Central memory CD4-positive, alpha-beta T cell (primary cell): ENCODE results near the gene LAMC1.
"Not testable (repeated sequence)": the region's sequence is repeated elsewhere in the genome, so short reads cannot be mapped to it uniquely, and the experiment has no call there.

ENCODE experiments used
- DNase-seq: peaks from one replicate; pipeline ENCODE4 v3.0.0; 2022

Gene LAMC1

DNA sequence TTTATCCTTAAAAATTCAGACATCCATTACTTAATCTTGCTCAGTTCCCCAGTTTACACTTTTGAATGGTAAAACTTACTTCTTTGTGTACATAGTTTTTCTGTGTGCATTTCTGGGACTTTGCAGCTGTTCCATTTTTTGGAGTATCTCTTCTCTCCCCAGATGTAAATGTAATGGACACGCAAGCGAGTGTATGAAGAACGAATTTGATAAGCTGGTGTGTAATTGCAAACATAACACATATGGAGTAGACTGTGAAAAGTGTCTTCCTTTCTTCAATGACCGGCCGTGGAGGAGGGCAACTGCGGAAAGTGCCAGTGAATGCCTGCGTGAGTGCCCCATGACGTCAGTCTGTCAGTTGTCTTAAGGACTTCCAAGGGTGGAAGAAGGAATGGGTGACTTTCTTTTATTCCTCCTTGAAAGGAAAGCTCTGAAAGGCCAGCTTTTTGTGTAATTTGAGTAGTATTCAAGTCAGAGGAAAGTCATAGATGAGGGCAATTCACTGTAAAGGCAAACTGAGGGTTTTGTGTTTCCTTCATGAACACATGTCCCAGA, 87.2 kb downstream of the LAMC1 start:
- no peak for DNase-seq

DNA sequence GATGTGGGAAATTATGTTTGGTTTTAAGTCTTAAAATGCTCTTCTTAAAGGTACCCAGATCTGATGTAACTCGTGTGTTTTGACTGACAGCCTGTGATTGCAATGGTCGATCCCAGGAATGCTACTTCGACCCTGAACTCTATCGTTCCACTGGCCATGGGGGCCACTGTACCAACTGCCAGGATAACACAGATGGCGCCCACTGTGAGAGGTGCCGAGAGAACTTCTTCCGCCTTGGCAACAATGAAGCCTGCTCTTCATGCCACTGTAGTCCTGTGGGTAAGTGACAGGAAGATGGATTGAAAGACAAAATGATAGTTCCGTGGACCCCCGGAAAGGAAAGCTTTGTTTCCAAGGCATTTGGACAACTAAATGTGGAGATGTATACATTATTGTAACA, 91.2 kb downstream of the LAMC1 start:
- DNase-seq, result no peak

DNA sequence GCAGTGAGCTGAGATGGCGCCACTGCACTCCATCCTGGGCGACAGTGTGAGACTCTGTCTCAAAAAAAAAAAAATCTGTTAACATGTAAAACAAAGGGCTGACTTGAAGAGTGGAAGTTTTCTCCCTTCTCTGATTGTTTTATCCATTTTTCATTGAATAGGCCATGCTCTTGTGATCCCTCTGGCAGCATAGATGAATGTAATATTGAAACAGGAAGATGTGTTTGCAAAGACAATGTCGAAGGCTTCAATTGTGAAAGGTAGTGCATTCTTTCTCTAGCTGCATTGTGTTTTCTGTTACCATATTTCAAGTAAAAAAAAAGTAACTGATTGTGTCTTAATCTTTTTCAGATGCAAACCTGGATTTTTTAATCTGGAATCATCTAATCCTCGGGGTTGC, 93.2 kb downstream of the LAMC1 start:
- no peak for DNase-seq

DNA sequence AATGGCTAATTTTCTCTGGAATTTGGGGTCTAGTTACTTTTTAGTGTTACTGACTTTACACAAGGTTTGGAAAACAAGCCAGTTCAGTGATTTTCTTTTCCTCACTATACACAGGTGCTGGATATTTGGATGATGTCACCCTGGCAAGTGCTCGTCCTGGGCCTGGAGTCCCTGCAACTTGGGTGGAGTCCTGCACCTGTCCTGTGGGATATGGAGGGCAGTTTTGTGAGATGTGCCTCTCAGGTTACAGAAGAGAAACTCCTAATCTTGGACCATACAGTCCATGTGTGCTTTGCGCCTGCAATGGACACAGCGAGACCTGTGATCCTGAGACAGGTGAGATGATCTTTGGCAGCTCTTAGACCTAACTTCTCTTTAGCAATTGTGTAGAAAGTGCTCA, 98.4 kb downstream of the LAMC1 start:
- no peak for DNase-seq

DNA sequence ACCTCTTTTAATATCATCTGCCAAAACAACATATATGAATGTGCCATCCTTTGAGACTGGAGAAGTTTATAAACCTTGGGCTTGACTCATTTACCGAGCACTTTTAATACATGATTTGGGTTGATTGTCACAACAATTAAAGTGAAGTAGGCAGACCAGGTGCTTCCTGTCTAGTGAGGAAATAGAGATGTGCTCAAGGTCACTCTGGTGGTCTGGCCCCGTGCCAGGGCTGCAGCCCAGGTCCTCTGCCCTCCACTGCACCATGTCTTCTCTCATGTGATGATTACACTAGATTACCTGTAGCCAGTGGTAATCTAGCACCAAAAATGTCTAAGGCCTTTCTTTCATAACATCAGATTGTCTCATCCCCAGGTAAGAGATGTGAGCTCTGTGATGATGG, 101.0 kb downstream of the LAMC1 start:
- no peak for DNase-seq

DNA sequence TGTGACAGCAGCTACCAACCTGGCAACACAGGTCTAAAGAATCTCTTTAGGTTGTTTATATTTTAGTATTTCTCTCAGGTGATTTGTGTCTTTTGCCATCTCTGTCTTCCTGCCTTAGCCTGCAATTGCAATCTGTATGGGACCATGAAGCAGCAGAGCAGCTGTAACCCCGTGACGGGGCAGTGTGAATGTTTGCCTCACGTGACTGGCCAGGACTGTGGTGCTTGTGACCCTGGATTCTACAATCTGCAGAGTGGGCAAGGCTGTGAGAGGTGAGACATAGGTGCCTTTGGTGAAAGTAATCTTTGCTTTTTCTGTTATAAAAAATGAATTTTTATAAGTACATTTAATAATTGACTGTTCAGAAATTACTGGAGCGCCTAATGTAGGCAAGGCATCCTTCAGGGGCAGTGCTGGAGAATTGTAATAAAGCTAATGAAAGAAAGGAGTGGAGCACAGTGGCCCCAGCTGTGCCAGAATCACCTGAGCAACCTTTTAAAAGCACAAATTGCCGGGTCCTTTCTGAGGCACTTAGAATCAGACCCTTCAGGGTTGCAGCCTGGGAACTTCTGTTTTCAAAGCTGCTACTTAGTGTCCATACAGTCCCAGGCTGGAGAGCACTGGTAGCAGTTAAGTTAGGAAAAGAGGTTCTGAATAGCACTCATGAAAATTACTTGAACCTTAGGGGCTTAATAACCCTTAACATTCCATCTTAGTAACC, 102.2 kb downstream of the LAMC1 start:
- no peak for DNase-seq

DNA sequence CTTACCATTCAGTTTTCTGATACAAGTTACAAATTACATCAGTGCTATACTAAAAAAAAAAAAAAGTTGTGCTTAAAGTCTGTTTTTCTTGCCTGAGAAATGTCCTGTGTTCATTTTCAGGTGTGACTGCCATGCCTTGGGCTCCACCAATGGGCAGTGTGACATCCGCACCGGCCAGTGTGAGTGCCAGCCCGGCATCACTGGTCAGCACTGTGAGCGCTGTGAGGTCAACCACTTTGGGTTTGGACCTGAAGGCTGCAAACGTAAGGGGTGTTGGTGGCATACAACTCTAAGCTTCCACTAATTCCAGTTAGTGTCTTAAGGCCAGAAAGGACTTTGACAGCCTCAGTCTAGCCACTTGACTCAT, 102.8 kb downstream of the LAMC1 start:
- peak; percentile 0 for DNase-seq

DNA sequence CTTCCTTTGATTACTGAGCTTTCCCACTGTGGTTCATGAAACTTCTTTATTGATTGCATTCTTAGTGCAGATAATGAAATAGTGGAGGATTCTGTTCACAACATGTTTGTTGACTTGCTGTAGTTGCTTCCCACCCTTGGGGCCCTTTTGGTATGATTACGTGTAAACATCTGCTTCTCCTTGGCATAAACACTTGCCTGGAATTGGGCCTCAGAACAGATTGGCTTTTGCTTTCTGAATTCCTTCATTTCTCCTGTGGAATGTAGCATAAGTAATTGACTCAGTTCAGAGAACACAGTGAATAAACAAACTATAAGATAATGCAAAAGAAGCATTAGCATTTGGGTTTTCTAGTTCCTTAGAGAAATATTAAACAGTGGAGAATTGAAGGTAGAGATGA, 103.3 kb downstream of the LAMC1 start:
- DNase-seq, result no peak

DNA sequence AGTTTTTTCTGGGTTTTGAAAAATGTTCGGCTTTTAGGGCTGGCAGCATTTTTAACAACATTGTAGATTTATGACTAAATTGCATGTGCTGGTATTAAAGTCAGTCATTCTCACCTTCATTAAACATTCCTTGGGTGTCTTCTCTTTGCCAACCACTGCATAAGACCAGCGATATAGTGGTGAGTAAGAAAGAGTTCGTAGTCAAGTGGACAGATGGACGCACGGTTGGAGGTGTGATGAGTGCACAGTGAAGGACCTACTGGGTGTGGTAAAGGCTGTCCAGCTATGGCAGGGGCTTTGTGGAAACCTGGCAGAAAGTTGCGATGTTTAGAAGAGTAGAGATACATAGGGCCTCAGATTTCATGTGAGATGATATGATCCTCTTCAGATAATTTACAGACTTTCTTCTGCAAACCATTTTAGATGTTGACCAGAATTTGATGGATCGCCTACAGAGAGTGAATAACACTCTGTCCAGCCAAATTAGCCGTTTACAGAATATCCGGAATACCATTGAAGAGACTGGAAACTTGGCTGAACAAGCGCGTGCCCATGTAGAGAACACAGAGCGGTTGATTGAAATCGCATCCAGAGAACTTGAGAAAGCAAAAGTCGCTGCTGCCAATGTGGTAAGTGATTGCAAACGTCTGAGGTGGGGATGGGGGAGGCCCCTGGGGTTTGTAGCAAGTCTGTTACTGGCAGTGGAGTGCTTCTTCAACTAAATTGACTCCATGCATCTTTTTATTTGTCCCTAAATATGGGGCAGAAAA, 106.9 kb downstream of the LAMC1 start:
- no peak for DNase-seq

DNA sequence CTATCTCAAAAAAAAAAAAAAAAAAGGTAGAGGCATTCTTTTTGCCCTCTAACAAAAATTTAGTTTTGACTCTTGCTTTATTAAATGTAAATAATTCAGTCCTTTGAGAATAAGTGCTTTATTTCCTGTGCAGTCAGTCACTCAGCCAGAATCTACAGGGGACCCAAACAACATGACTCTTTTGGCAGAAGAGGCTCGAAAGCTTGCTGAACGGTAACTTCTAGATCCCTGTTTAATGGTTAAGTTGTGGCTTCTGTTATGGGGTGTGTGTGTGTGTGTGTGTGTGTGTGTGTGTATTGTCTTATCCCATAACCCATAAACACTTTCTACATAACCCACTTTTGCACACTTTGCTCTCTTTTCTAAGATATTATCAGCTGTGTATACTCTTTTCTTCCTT, 107.9 kb downstream of the LAMC1 start:
- no peak for DNase-seq

DNA sequence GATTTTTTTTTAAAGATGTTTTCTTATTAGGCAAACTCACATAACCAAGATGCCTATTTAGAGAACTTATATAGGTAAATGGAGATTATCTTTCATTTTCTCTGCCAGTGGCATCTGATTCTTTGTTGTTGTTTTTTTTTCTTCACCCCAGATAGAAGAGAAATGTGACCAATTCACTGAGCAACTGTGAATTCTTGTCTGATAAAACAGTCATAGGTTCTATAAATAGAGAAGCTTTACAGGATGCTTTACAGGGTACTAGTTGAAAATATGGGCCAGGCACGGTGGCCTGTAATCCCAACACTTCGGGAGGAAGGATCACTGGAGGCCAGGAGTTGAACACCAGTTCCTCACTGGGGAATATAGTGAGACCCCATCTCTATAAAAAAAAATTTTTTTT, 112.1 kb downstream of the LAMC1 start:
- no peak for DNase-seq

DNA sequence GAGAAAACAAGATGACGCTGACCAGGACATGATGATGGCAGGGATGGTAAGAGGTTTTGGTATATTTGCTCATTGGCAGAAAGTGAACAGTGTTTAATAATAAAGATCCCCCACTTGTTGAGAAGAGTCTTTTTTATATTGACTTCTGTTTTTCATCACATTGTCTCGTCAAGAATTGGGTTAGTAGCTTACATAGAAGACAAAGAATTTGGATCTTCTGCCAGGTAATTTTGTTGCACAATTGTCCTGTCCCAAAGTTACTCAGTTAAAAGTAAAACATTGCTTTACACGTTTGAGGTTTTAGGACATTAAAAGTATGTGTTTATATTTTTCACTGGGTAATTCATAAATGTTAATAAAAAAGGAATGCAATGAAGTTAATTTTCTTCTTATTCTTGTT, 114.6 kb downstream of the LAMC1 start:
- no peak for DNase-seq

DNA sequence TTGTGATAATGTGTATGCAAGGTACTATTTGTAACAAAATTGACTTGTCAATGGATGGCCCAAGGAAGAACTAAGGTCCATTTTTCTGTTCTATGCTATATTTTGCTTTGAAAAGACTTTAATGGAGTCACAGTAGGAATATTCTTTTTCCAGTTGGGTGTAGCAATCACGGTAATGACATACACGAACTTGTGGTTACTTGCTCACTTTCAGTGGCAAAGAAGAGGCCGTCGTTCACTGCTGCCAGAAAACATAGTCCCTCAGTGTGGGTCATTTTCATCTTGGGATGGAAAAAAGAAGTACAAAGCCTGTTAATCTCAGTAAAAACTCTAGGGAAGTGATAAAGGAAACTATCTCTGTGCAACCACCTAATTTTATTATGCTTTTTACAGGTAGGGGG, 115.1 kb downstream of the LAMC1 start:
- DNase-seq, result no peak

DNA sequence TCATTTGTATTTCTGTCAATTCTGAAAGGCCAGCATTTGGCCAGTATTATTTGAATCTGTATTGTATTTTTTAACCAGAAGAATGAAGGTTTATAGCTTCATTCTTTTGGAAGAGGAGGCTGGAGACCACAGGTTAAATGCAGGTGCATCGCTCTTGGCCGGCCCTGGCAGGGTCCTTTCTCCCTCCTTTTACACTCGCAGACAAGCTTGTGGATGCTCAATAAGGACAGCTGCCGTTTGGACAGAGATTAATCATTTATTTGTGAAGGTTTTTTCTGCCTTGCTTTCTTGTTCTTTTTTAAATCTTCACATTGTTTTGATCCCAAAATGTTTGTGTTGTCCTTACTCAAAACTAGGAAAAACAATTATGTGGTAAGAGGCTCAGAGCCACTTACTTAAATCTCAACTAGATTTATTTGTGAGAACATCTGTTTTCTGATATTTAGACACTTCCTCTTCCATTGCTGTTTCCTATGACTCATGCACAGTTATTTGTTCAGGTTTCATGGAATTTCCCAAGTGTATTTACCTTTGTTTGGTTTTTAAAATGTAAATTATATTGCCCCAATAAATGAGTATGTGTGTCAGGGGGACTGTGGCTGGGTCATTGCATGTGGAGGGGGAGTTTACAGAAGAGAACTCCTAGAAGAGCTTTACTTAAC, 116.2 kb downstream of the LAMC1 start:
- no peak for DNase-seq

DNA sequence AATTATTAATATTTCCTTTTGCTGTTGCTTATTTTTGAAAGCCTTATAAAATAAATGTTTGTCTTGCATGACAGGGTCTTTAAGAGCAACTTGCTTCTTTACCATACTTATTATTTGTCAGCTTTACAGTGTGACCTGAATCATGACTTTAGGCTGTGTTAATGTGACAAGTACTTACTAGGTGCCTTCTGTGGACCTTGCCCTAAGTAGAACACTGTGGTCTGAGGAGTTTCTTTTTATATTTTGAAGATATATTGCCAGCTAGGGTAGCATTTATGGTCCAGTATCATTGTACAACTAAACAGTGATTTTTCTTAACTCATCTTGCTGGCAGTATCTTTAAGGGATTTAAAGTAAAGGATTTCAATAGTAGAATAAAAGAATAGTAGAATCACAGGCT, 117.4 kb downstream of the LAMC1 start:
- DNase-seq, result no peak

DNA sequence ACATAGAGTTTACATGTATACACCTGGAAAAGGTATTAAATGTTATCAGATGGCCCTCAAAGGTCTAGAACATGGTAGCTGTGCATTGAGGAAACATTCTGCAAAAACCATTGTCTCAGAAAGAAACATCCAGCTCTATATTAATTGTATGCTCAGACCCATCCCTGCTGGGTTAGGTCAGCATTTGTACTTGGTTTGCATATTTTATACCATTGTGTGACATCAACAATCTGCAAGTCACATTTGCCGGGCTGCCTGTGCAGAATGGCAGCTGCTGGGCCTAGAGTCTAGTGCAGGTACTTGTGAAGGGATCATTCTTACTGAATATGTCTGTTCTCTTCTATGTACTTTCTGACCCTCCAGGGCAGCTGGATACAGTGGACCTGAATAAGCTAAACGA, 119.0 kb downstream of the LAMC1 start:
- DNase-seq, result no peak

DNA sequence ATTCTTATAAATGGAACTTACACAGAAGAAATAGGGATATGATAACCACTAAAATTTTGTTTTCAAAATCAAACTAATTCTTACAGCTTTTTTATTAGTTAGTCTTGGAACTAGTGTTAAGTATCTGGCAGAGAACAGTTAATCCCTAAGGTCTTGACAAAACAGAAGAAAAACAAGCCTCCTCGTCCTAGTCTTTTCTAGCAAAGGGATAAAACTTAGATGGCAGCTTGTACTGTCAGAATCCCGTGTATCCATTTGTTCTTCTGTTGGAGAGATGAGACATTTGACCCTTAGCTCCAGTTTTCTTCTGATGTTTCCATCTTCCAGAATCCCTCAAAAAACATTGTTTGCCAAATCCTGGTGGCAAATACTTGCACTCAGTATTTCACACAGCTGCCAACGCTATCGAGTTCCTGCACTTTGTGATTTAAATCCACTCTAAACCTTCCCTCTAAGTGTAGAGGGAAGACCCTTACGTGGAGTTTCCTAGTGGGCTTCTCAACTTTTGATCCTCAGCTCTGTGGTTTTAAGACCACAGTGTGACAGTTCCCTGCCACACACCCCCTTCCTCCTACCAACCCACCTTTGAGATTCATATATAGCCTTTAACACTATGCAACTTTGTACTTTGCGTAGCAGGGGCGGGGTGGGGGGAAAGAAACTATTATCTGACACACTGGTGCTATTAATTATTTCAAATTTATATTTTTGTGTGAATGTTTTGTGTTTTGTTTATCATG, 120.5 kb downstream of the LAMC1 start:
- no peak for DNase-seq

DNA sequence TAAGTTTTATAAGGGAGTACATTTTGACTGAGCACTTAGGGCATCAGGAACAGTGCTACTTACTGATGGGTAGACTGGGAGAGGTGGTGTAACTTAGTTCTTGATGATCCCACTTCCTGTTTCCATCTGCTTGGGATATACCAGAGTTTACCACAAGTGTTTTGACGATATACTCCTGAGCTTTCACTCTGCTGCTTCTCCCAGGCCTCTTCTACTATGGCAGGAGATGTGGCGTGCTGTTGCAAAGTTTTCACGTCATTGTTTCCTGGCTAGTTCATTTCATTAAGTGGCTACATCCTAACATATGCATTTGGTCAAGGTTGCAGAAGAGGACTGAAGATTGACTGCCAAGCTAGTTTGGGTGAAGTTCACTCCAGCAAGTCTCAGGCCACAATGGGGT, 121.5 kb downstream of the LAMC1 start:
- DNase-seq, result no peak

DNA sequence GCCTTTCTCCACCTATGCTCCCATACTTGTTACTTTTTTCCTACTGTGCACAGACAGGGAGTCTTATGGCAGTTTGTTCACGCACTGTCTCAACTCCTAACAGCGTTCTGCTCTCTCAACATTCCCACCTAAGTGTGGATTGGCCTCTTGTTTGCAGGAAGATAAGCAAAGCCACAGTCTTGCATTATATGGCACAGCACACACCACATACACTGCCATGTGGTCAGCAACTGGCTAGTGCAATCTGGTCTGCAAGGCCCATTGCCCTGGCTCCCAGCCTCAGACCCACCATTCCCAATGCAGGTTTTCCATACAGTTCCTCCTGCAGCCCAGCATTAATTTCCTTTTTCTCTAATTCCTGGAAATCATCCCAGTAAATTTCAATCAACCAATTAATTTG, 124.5 kb downstream of the LAMC1 start:
- no peak for DNase-seq

DNA sequence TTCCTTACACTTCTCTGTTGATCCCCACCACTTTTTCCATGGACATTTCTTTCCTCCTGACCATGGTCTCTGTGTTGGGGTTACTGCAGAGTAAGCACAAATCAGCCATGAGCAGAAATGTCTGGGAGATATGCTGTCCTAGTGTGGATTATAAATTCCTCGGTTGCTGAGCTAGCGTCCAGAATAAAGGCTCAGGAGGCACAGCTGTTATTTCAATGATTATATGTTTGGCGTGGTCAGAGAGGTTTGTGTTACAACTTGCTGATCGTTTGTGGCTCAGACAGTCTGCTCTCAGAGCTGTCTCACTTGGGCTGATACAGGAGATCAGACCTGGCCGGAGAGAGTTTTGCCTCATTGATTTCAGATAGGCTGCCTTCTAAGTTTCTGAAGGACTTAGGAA, 125.4 kb downstream of the LAMC1 start:
- no peak for DNase-seq

DNA sequence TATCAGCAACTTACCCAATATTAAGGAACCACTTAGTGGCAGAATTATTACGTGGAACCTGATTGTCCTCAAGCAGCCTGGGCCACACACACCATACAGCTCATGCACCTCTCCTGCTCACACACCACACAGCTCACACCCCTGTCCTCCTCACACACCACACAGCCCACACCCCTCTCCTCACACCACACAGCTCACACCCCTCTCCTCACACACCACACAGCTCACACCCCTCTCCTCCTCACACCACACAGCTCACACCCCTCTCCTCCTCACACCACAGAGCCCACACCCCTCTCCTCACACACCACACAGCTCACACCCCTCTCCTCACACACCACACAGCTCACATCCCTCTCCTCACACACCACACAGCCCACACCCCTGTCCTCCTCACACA, 126.1 kb downstream of the LAMC1 start:
- DNase-seq, result no peak

DNA sequence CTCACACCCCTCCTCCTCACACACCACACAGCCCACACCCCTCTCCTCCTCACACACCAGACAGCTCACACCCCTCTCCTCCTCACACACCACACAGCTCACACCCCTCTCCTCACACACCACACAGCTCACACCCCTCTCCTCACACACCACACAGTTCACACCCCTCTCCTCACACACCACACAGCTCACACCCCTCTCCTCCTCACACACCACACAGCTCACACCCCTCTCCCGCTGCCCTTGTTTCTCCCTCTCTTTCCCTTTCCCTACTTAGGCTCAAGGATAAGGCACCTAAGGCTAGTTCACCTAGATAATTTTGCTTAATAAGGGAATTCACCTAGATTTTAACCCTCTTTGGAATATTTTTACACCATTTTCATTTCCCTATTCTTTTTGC, 126.8 kb downstream of the LAMC1 start:
- DNase-seq, result not testable (repeated sequence)

DNA sequence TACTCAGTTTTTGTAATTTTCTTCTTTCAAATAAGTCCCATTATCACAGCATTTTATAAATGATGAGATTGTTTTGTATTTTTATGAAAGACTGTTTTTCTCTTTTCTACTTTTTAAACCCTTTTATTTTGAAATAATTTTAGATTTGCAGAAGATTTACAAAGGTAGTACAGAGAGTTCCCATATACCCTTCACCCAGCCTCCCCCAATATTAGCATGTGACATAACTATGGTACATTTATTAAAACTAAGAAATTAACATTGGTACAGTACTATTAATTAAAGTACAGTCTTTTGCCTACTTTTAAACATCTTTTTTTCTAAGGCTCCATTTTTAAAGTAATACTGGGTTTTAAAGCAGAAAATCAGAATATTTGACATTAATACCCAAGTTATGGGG, 127.2 kb downstream of the LAMC1 start:
- DNase-seq, result no peak
